Raji (cell line): Measurements from ENCODE around the gene ASIC3.

ENCODE experiments used
- POLR2A ChIP-seq: IDR thresholded peaks from 2 replicates; pipeline ENCODE4 v1.6.1; 2011; ENCODE audit warnings: low read depth, low read length, control low read depth; ENCODE audit not compliant: insufficient read depth

ASIC3 gene

DNA sequence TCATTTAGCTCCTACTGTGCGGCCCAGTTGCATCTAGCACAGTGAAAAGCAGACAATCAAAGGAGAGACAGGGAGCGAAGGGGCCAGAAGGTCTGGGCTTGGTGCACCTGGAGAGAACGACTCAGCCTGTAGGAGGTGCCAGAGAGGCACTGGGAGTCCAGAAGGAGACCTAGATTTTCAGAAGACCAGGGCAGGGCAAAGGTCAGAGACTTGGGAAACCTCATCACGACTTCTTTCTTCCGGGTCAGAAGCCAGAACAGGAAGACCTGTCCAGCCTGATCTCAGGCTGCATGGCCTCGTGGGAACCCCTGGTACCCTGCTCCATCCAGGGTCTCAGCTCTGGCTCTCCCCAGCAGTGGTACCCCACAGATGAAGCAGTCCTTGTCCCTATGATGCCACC, 43.1 kb downstream of the ASIC3 start:
- no peak for TF ChIP-seq POLR2A

DNA sequence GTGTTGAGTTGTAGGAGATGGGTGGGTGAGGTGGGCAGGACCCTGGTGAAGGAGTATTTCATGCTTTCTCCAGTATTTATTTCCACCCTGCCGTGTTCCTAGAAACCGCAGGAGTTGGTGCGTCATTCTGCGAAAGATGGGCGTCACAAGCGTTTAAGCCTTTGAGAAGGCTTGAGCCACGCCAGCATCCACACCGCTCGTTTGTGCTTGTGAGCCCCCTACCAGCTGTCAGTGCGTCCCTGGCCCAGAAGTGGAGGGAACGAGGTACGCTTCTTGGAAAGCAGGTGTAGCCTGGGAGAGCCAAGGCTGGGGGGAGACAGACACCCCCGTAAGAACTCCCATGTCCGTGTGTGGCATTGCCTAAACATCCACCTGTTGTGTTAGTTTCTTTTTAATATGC, 43.7 kb downstream of the ASIC3 start:
- no peak for TF ChIP-seq POLR2A

DNA sequence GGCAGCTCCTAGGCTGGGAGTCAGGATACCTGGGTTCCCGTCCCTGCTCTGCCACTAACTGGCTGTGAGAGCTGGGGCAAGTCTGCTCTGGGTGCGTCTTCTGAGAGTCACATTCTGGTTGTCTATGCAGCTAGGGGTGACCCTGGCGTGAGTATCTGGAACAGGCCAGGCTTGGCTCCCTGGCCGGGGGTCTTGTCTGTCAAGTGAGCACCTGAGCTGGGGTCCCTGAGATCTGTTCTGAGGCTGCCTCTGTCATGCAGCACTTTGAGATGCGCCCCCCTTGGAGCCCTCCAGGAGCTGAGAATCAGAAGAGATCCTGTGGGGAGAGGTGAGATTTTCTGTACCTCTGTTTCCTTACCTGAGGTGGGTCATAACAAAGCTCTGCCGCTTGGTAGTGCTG, 45.4 kb downstream of the ASIC3 start:
- no peak for TF ChIP-seq POLR2A

DNA sequence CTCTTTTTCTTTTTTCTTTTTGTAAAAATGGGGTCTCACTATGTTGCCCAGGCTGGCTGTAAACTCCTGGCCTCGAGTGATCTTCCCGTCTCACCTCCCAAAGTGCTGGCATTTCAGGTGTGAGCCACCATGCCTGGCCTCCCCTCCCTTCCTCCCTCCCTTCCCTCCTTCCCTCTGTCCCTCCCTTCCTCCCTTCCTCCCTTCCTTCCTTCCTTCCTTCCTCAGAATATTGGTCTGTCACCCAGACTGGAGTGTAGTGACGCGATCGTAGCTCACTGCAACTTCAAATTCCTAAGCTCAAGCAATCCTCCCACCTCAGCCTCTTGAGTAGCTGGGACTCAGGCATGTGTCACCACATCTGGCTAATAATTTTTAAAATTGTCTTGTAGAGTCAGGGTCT, 46.3 kb downstream of the ASIC3 start:
- no peak for TF ChIP-seq POLR2A

DNA sequence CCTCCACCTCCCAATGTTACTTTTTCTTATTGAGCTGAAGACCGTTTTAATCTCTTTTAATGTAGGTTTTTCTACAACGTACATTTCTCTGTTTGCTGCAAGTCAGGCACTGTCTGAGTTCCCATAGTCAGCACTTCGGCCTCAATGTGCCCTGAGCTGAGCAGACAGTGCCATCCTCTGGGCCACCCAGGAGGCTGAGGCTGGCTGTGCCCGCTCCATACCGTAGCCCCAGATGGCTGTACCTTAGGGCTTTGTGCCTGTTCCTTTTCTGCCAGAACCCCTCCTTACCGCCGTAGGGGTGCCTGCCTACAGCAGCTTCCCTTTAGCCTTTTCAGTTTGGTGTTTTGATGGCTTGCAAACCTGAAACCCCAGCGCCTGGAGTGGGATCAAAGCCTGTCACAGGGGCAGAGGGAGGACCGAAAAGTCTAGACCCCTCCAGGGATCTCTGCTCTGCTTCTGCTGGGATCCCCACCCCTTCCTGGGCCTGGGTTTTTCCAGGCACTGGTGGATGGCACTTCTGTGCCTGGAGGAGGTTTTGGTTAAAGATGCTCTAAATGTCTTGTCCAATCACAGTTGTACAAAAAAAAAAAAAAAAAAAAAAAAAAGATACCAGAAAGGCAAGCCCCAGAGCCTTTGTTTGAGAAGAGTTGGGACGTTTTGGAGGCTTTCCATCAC, 46.9 kb downstream of the ASIC3 start:
- no peak for TF ChIP-seq POLR2A

DNA sequence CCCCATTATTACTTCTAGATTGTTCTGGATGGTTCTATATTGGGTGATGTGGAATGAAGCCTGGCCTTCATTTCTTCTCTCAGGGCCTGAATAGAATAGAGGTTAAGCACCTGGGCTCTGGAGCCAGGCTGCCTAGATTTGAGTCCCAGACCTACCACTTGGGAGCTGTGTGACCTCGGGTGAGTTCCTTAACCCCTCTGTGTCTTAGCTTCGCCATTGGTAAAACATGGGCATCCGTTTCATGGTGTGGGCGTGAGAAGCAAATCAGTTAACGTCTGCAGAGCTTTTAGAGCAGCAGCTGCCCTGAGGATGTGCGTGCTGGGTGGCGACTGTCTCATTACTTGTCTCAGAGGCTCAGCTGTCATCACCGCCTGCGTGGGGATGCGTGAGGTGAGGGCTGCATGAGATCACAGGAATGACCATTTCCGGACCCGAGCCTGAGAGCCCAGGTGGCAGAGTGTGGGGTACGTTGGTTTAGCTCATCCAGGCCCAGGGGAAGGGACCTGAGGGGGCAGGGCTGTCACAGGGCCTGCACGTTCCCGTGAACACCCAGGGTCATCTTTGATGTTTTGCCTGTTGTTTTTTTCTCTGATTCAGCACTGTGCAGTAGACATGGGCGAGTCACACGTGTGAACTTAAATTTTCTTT, 47.6 kb downstream of the ASIC3 start:
- TF ChIP-seq POLR2A: no peak

DNA sequence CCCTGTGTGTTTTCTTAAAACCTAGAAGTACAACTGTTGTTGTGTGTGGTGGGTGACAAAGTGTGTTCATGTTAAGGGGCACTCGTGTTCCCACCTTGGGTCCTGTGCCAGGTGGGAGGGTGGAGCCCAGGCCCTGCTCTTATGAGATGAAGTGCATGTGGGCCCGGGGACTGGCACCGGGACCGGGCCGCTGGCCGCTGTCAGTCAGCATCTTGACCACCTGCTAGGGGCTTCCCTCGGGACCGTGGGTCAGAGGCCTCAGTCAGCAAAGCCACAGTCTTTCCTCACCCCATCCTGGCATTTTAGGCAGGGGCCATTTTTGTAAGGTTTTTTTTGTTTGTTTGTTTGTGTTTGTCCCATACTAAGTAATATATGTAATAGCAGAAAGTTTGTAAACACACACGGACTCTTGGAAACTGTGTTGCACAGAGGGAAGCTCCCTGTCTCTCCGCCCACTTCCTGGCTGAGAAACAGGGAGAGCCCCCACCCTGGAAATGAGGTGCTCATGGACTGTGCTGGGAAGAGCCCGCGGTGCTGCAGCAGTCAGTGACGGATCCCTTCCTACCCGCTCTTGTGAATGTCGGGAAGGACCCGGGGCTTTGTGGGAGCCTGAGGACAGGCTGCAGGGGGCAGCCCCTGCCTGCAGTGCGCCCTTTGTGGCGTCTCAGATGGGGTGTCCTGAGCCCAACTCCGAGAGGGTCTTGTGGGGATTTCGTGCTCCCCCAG, 51.3 kb downstream of the ASIC3 start:
- no peak for TF ChIP-seq POLR2A

DNA sequence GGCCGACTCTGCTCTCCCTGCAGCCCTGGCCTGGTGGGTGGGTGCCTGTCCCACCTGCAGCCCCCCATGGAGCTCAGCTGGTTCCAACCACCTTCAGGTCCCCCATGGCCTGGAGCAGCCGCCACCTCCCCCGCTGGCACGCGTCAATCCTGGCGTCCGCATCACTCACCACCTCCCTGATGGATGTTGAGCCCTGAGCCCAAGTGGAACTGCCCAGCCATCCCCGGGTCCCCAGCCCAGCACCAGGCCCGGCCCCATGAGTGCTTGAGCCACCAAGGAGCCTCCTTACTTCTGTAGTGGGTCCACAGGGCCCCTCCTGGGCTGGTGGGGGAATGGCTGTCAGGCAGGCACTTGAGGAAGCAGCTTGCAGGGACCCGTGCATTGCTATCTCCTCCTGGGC, 52.6 kb downstream of the ASIC3 start:
- TF ChIP-seq POLR2A: no peak

DNA sequence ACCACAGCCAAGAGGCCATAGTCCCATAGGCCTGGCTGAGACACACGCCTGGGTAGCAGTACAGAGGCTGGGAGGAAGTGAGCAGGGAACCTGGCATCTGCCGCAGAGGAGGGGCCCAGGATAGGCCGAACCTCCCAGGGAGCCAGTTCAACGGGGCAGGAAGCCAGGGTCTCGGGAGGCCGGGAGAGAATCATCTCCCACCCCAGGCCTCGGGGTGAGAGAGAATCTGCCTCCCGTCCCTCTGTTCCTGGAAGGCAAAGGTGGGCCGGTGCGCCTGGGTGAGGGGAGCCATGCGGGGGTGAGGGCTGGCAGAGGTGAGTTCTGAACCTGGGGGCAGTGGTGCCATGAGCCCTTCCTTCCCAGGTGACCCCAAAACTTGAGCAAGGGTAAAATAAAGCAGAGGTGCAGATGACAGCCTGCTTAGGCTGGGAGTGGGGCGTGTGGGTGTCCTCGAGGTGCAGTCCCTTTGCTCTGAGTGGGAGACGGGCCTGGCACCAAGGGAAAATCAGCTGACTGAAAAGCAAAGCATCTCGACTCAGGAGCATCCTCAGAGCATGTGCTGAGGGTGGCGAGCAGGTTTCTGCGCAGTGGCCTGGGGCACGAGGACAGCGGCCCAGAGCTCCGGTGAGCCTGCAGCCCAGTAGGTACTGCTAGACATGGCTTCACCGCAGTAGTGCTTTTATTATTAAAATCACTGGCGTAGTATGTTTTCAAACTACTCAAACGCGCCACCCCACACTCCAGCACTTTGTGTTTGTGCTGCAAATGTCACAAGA, 53.5 kb downstream of the ASIC3 start:
- no peak for TF ChIP-seq POLR2A
